ENCODE results near the gene SLC16A7. TPM values are rescaled to one million over a fixed set of nuclear protein-coding genes. Genes with fewer than 3 reads are reported as not detected.

The SLC16A7 gene
- total RNA-seq, 4 donors from 2014 or later: 16.9 to 45.4 (median 27.1) TPM

DNA sequence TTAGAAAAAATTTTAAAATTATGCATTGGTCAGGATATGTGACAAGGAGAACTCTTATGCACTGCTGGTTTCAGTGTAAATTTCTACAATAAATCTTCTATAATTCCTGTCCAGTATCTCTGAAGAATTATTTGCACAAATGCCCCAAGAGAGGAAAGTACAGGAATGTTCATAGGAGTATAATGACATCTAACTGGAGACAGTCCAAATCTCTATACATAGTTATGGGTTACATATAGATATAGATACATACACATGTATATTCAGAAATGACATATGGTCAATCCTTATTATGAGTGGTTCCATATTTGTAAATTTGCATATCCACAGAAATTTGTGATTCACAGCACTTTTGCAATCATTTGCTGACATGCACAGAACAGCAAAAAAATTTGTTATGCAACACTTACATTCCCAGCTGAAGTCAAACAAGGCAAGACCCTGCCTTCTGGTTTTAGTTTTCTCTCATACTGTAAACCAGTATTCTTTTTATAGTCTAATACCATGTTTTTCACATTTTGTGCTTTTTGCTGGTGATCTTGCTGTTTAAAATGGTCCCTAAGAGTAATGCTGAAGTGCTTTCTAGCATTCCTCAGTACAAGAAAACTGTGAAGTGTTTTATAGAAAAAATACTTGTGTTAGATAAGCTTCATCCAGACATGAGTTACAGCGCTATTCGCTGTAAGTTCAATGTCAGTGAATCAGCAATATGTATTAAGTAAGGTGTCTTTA lies 103.8 kb downstream of the SLC16A7 start:
- Histone ChIP-seq H3K36me3 (no peaks in the 10 kb centered on the region), H3K27ac (replicated peaks in 1 of 4) (no peak overlapping the region), H3K4me3 (no peak overlapping the region), H3K4me1 (peaks cover 8 to 12% (median 10%) of the 10 kb centered on the region in 4 donors), H3K27me3 (no peaks in the 10 kb centered on the region), H3K9me3 (no peaks in the 10 kb centered on the region)
- no peak for DNase-seq (ENCODE audit: extremely low spot score)
- intact Hi-C loops (cut with DNase I): loop anchor here (10.0 kb wide), 1 partner anchor 105 kb away; the partner anchor contains the start of gene SLC16A7
- 79% methylated on average over 2 of the region's 2 CpGs for WGBS
- TF ChIP-seq POLR2A (IDR thresholded peaks at IDR 0.05; ENCODE audit: low read depth) (no peak), POLR2AphosphoS5 (IDR thresholded peaks at IDR 0.05) (peak in 1 of 2 donors; percentile 34)

DNA sequence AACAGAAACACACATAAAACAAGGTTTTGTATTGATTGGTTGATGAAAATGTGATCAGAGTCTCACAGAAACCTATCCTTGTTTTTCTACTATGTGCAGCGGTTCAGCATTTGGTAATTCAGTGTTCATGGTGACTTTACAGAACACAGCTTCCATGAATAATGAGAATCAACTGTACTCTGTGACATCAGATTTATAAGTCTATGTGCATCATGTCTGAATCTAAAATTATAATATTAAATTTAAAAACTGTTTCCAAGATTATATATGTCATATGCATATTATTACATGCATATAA lies 104.3 kb downstream of the SLC16A7 start:
- H3K4me3 ChIP-seq: no peak overlapping the region
- intact Hi-C loops (cut with DNase I): loop anchor here (10.0 kb wide), 1 partner anchor 105 kb away; the partner anchor contains the start of gene SLC16A7
- peaks cover 8 to 12% (median 10%) of the 10 kb centered on the region in 4 donors for H3K4me1 ChIP-seq
- WGBS: 90% methylated on average over 1 of the region's 1 CpG
- H3K9me3 ChIP-seq: no peaks in the 10 kb centered on the region
- no peak for DNase-seq (ENCODE audit: extremely low spot score)
- H3K36me3 ChIP-seq: peaks cover 0 to 4% (median 0%) of the 10 kb centered on the region in 4 donors
- TF ChIP-seq POLR2AphosphoS5 (IDR thresholded peaks at IDR 0.05): no peak
- no peak for TF ChIP-seq POLR2A (IDR thresholded peaks at IDR 0.05; ENCODE audit: low read depth)
- TF ChIP-seq EP300 (IDR thresholded peaks at IDR 0.05): no peak
- TF ChIP-seq, protein P1, sequence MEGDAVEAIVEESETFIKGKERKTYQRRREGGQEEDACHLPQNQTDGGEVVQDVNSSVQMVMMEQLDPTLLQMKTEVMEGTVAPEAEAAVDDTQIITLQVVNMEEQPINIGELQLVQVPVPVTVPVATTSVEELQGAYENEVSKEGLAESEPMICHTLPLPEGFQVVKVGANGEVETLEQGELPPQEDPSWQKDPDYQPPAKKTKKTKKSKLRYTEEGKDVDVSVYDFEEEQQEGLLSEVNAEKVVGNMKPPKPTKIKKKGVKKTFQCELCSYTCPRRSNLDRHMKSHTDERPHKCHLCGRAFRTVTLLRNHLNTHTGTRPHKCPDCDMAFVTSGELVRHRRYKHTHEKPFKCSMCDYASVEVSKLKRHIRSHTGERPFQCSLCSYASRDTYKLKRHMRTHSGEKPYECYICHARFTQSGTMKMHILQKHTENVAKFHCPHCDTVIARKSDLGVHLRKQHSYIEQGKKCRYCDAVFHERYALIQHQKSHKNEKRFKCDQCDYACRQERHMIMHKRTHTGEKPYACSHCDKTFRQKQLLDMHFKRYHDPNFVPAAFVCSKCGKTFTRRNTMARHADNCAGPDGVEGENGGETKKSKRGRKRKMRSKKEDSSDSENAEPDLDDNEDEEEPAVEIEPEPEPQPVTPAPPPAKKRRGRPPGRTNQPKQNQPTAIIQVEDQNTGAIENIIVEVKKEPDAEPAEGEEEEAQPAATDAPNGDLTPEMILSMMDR (IDR thresholded peaks at IDR 0.05): no peak
- no peaks in the 10 kb centered on the region for H3K27me3 ChIP-seq
- no peak overlapping the region for H3K27ac ChIP-seq (replicated peaks in 1 of 4)

DNA sequence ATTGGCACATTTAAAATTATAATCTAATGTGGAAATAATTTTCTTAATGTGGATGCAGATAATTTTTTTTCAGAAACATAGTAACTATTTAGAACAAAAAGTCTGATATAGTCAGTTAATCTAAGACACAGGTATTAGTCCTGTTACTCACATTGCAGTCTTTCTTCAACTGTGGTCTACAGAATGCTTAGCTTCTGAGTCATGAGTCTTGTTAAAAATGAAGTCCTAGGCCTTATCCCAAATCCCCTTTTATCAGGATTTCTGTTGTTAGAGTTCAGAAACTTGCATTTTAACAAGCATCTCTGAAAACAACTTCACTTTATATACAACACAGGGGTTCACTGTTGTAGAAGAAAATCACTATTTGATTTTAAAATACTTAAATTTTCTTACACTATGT lies 112.2 kb downstream of the SLC16A7 start:
- H3K36me3 ChIP-seq: peaks cover 0 to 9% (median 0%) of the 10 kb centered on the region in 4 donors
- peaks cover 0 to 4% (median 0%) of the 10 kb centered on the region in 4 donors for H3K4me1 ChIP-seq
- H3K9me3 ChIP-seq: no peaks in the 10 kb centered on the region
- TF ChIP-seq POLR2AphosphoS5 (IDR thresholded peaks at IDR 0.05) (no peak), EP300 (IDR thresholded peaks at IDR 0.05) (no peak)
- no peak for DNase-seq (ENCODE audit: extremely low spot score)
- H3K27ac ChIP-seq (replicated peaks in 1 of 4): no peak overlapping the region
- intact Hi-C loops (cut with DNase I): loop anchor here (10.0 kb wide), 1 partner anchor 113 kb away; the partner anchor contains the start of gene SLC16A7
- no peaks in the 10 kb centered on the region for H3K27me3 ChIP-seq
- H3K4me3 ChIP-seq: no peak overlapping the region

DNA sequence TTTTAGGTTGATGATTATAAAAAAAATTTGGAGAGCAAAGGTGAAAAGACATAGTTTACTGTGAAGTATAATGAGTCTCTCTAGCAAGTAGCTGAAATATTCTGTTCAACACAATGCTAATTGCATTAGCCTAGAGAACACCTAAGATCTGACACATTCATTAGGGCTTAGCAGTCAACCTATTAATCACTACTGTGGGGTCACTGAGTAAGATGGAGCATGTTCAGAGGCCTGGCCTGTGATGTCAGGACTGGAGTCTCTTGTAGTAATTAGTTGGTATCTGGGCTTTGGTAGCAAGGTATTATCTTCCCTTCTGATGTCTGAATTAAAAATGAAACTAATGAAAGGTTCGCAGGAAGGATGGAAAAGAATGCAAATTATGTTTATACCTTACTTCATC lies 112.7 kb downstream of the SLC16A7 start:
- Histone ChIP-seq H3K27me3 (no peaks in the 10 kb centered on the region), H3K4me1 (peaks cover 0 to 4% (median 0%) of the 10 kb centered on the region in 4 donors), H3K36me3 (peaks cover 0 to 9% (median 0%) of the 10 kb centered on the region in 4 donors), H3K27ac (replicated peaks in 1 of 4) (no peak overlapping the region), H3K4me3 (no peak overlapping the region), H3K9me3 (no peaks in the 10 kb centered on the region)
- WGBS: 81% methylated on average over 1 of the region's 1 CpG
- DNase-seq (ENCODE audit: extremely low spot score): no peak
- intact Hi-C loops (cut with DNase I): loop anchor here (10.0 kb wide), 1 partner anchor 114 kb away; the partner anchor contains the start of gene SLC16A7
- TF ChIP-seq, protein P1 (IDR thresholded peaks at IDR 0.05): no peak
- TF ChIP-seq POLR2AphosphoS5 (IDR thresholded peaks at IDR 0.05) (no peak), EP300 (IDR thresholded peaks at IDR 0.05) (no peak), POLR2A (IDR thresholded peaks at IDR 0.05; ENCODE audit: low read depth) (no peak)

GRCh38 chr12:59710004-59710628 lies 114.3 kb downstream of the SLC16A7 start:
- H3K4me3 ChIP-seq: no peak overlapping the region
- no peaks in the 10 kb centered on the region for H3K27me3 ChIP-seq
- peaks cover 0 to 4% (median 0%) of the 10 kb centered on the region in 4 donors for H3K36me3 ChIP-seq
- WGBS: 5% methylated on average over 1 of the region's 1 CpG
- intact Hi-C loops (cut with DNase I): no loop called here
- TF ChIP-seq POLR2A (IDR thresholded peaks at IDR 0.05; ENCODE audit: low read depth): no peak
- TF ChIP-seq, protein P1 (IDR thresholded peaks at IDR 0.05): no peak
- no peak for TF ChIP-seq EP300 (IDR thresholded peaks at IDR 0.05)
- TF ChIP-seq POLR2AphosphoS5 (IDR thresholded peaks at IDR 0.05): no peak
- no peaks in the 10 kb centered on the region for H3K9me3 ChIP-seq
- H3K27ac ChIP-seq (replicated peaks in 1 of 4): no peak overlapping the region
- peaks cover 0 to 4% (median 1%) of the 10 kb centered on the region in 4 donors for H3K4me1 ChIP-seq
- DNase-seq (ENCODE audit: extremely low spot score): no peak
